Tibial artery (tissue), 4 donors: ENCODE measurements around the gene PCGF2.
A peak's percentile ranks its signal among the peaks of the same experiment; 100 is the strongest.

Experiments
- DNase-seq, 2 donors: peaks; one replicate each; pipeline ENCODE4 v3.0.0-alpha.2; 2019
- H3K27ac ChIP-seq, 2 donors: fragments of 200-600 bp; sonication (generic) in 1 of 2; 1 replicate in 1 of 2; 2 replicates in 1 of 2; pipeline ENCODE4 v1.5.1; 2018 to 2019; ENCODE audit warnings: mild to moderate bottlenecking in 1 of 2
- H3K27me3 ChIP-seq, 2 donors: fragments of 200-600 bp; sonication (generic) in 1 of 2; one replicate each; pipeline versions ENCODE4 v1.5.1 to v1.6.0; 2016 to 2019
- H3K36me3 ChIP-seq, 3 donors: fragments of 200-600 bp; sonication (generic) in 2 of 3; one replicate each; pipeline ENCODE4 v1.5.1; 2016 to 2019; ENCODE audit warnings: mild to moderate bottlenecking in 2 of 3
- H3K4me1 ChIP-seq, 4 donors: fragments of 200-600 bp; sonication (generic) in 2 of 4; 1 replicate in 3 of 4; 2 replicates in 1 of 4; pipeline ENCODE4 v1.5.1; 2016 to 2019
- H3K4me3 ChIP-seq, 2 donors: fragments of 200-600 bp; sonication (generic) in 1 of 2; 1 replicate in 1 of 2; 2 replicates in 1 of 2; pipeline ENCODE4 v1.5.1; 2018 to 2019; ENCODE audit warnings: mild to moderate bottlenecking in 2 of 2
- H3K9me3 ChIP-seq, 3 donors: fragments of 200-600 bp; sonication (generic) in 1 of 3; one replicate each; pipeline ENCODE4 v1.5.1; 2016 to 2019
- CTCF ChIP-seq, 2 experiments: fragments of 200-600 bp in 1 of 2; fragments of 450-650 bp in 1 of 2; IDR thresholded peaks; one replicate each; pipeline ENCODE4 v1.5.1; 2017 to 2019; ENCODE audit warnings: antibody characterized with exemption in 2 of 2, mild to moderate bottlenecking in 1 of 2, moderate library complexity in 1 of 2
- intact Hi-C: fragments of 100-400 bp; cut with DNase I; formaldehyde crosslinking; loops from one replicate; pipeline ENCODE4 v1.15.0; 2023; ENCODE audit warnings: low total_unique reads

The PCGF2 gene

GRCh38 chr17:38704606-38705522, 43.3 kb downstream of the PCGF2 start, which contains the start of gene MLLT6:
Gene MLLT6, plus strand, starts transcription at chr17:38705273. Its CDS starts 360 bp downstream, at chr17:38705633.
- Histone ChIP-seq H3K27ac (peak within 1 kb of the TSS; percentile 94 to 96), H3K9me3 (no peaks in the 10 kb centered on the region), H3K27me3 (no peaks in the 10 kb centered on the region), H3K36me3 (peaks cover 5 to 27% (median 18%) of the 10 kb centered on the region in 3 donors), H3K4me3 (peak within 1 kb of the TSS; percentile 96 to 97), H3K4me1 (peaks cover 3 to 43% (median 27%) of the 10 kb centered on the region in 4 donors)
- DNase-seq = peak; percentile 84 to 89
- intact Hi-C loops = no loop called here
- TF ChIP-seq CTCF (IDR thresholded peaks at IDR 0.05) = no peak

- Histone ChIP-seq H3K4me3 (peak overlapping the region; percentile 96 to 97), H3K4me1 (peaks cover 3 to 43% (median 27%) of the 10 kb centered on the region in 4 donors), H3K27ac (peak overlapping the region; percentile 94 to 96), H3K27me3 (no peaks in the 10 kb centered on the region), H3K36me3 (peaks cover 0 to 18% (median 9%) of the 10 kb centered on the region in 3 donors), H3K9me3 (no peaks in the 10 kb centered on the region)
- peak; percentile 68 to 88 for DNase-seq
- intact Hi-C loops = no loop called here
- TF ChIP-seq CTCF (IDR thresholded peaks at IDR 0.05) = no peak
These were observed 44.2 kb downstream of the PCGF2 start for GRCh38 chr17:38703742-38704605.

GRCh38 chr17:38702916-38703741, 45.0 kb downstream of the PCGF2 start:
- H3K9me3 ChIP-seq = no peaks in the 10 kb centered on the region
- intact Hi-C loops = no loop called here
- H3K27ac ChIP-seq = peak overlapping the region; percentile 94 to 96

GRCh38 chr17:38702166-38702915, 45.8 kb downstream of the PCGF2 start:
- peaks cover 3 to 36% (median 24%) of the 10 kb centered on the region in 4 donors for H3K4me1 ChIP-seq
- TF ChIP-seq CTCF (IDR thresholded peaks at IDR 0.05) = no peak
- intact Hi-C loops = no loop called here
- H3K27me3 ChIP-seq = no peaks in the 10 kb centered on the region
- H3K36me3 ChIP-seq = peaks cover 0 to 1% (median 0%) of the 10 kb centered on the region in 3 donors
- H3K9me3 ChIP-seq = no peaks in the 10 kb centered on the region
- DNase-seq = peak; percentile 87 to 94
- H3K27ac ChIP-seq = peak overlapping the region; percentile 94 to 96
- H3K4me3 ChIP-seq = peak overlapping the region; percentile 96 to 97

More at GRCh38 chr17:38702916-38703741, 45.0 kb downstream of the PCGF2 start:
- H3K4me1 ChIP-seq = peaks cover 3 to 40% (median 27%) of the 10 kb centered on the region in 4 donors
- peaks cover 0 to 9% (median 7%) of the 10 kb centered on the region in 3 donors for H3K36me3 ChIP-seq
- DNase-seq = no peak
- H3K27me3 ChIP-seq = no peaks in the 10 kb centered on the region
- peak overlapping the region; percentile 96 to 97 for H3K4me3 ChIP-seq
- TF ChIP-seq CTCF (IDR thresholded peaks at IDR 0.05) = no peak
